SK-N-SH (cell line): ENCODE data around the gene IWS1.
"Not testable (repeated sequence)": the region's sequence is repeated elsewhere in the genome, so short reads cannot be mapped to it uniquely, and the experiment has no call there.

ENCODE experiments used
- CTCF ChIP-seq: fragments of 200-600 bp; sonication (generic); IDR thresholded peaks from 2 replicates; pipeline ENCODE4 v1.6.1; 2017; ENCODE audit warnings: antibody characterized with exemption, mild to moderate bottlenecking, moderate library complexity
- EZH2phosphoT487 ChIP-seq: fragments of 200-600 bp; sonication (generic); IDR thresholded peaks from 2 replicates; pipeline ENCODE4 v1.6.1; 2017; ENCODE audit warnings: low read depth, mixed run types, mild to moderate bottlenecking, antibody characterized with exemption, moderate library complexity, borderline replicate concordance
- PBX3 ChIP-seq: IDR thresholded peaks from 2 replicates; pipeline ENCODE4; 2012
- POLR2AphosphoS5 ChIP-seq: IDR thresholded peaks from 2 replicates; pipeline ENCODE4 v1.6.1; 2012; ENCODE audit warnings: low read depth, low read length
- RCOR1 ChIP-seq: fragments of 150-350 bp; IDR thresholded peaks from 2 replicates; pipeline ENCODE4 v1.6.1; 2017; ENCODE audit warnings: antibody characterized with exemption, low read length
- TEAD4 ChIP-seq: IDR thresholded peaks from 2 replicates; pipeline ENCODE4 v1.4.0; 2012; ENCODE audit warnings: mild to moderate bottlenecking, borderline replicate concordance; ENCODE audit not compliant: insufficient read depth
- YY1 ChIP-seq: IDR thresholded peaks from 2 replicates; pipeline ENCODE4 v1.4.0; 2012; ENCODE audit warnings: low read depth, mild to moderate bottlenecking

- not testable (repeated sequence) for TF ChIP-seq CTCF, PBX3, YY1, RCOR1, EZH2phosphoT487, POLR2AphosphoS5, TEAD4
Measured at GRCh38 chr2:127572352-127572751, 46.1 kb upstream of the IWS1 start.
